Measurements from ENCODE around the gene PAX5. TPM values are rescaled to one million over a fixed set of nuclear protein-coding genes. Genes with fewer than 3 reads are reported as not detected.

Gene PAX5
- total and polyA plus RNA-seq, 2 of the 13 experiments (the other 11 are each of a cell fraction or from before 2014, with no cell fraction given) = not detected

DNA sequence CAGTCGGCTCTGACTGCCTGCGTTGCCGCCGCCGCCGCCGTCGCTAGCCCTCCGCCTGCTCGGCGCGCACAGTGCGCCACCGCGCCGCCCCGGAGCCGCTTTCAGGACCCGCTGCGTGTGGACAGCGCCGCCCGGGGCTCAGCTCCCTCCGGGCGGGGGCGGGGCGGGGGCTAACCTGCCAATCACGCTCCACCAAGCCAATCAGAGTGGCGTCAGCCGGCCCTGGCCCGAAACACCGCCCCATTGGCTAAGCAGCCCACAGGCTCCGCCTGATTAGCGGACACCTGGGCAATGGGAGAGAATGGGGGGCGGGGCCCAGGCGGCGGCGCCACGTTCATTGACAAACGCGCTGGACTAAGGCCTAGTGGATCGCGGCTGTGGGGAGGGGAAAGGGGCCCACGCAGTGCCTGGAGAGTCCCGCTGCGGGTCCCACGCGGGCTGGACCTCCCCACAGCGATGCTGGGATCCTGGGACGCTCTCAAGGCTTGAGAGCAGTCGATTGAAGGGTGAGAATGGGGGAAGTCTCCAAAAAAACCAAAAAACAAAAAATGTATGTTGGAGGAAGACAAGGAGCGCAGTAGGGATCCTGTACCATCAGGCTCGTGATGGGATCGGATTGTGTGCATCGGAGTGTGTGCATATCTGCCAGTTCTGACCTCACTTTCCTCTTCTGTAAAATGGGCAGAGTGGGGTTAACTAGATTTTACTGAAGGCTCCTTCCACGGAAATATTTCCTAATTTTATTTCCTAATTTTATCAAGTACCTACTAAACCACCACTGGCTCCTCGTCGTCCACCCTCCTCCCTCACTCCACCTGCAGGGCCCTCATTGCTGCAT, 6.3 kb downstream of the PAX5 start (continued):
- TF ChIP-seq FOXC1 (CRISPR knock-in tag; IDR thresholded peaks at IDR 0.05; ENCODE audit: borderline replicate concordance) = peak; percentile 97
- no peak for TF ChIP-seq SRSF9 (IDR thresholded peaks at IDR 0.05; ENCODE audit: borderline replicate concordance, insufficient read depth, low read depth, low read length, poor library complexity, severe bottlenecking)
- TF ChIP-seq ZNF773 (CRISPR knock-in tag; IDR thresholded peaks at IDR 0.05; ENCODE audit: borderline replicate concordance) = peak; percentile 99
- peak; percentile 94; the same call in 1 of the 2 replicates for TF ChIP-seq ARID4A (CRISPR knock-in tag; IDR thresholded peaks at IDR 0.05; ENCODE audit: borderline replicate concordance)
- TF ChIP-seq EED (CRISPR knock-in tag; IDR thresholded peaks at IDR 0.05) = peak; percentile 98
- TF ChIP-seq LCORL (IDR thresholded peaks at IDR 0.05) = no peak
- peak; percentile 50; the same call in 1 of the 2 replicates for TF ChIP-seq LCORL (CRISPR knock-in tag; IDR thresholded peaks at IDR 0.05)
- no peak for TF ChIP-seq ADNP (CRISPR knock-in tag; IDR thresholded peaks at IDR 0.05)
- TF ChIP-seq, protein P1, sequence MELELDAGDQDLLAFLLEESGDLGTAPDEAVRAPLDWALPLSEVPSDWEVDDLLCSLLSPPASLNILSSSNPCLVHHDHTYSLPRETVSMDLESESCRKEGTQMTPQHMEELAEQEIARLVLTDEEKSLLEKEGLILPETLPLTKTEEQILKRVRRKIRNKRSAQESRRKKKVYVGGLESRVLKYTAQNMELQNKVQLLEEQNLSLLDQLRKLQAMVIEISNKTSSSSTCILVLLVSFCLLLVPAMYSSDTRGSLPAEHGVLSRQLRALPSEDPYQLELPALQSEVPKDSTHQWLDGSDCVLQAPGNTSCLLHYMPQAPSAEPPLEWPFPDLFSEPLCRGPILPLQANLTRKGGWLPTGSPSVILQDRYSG (CRISPR knock-in tag; IDR thresholded peaks at IDR 0.05) = peak; percentile 98
- TF ChIP-seq NAIF1 (CRISPR knock-in tag; IDR thresholded peaks at IDR 0.05; ENCODE audit: borderline replicate concordance) = peak; percentile 21; the same call in 1 of the 2 replicates
- peak; percentile 78; the same call in 1 of the 2 replicates for TF ChIP-seq ZNF549 (CRISPR knock-in tag; IDR thresholded peaks at IDR 0.05)
- TF ChIP-seq ZNF296 (CRISPR knock-in tag; conservative IDR thresholded peaks at IDR 0.05) = no peak; the same call in 1 of the 2 replicates
- 0 out of 2 replicates have a peak, but pooled peaks have one; percentile 97 for TF ChIP-seq FOXO4 (CRISPR knock-in tag; conservative IDR thresholded peaks at IDR 0.05)
- TF ChIP-seq ZXDC (CRISPR knock-in tag; IDR thresholded peaks at IDR 0.05) = peak; percentile 93
- peak; percentile 98 for TF ChIP-seq ZNF766 (CRISPR knock-in tag; IDR thresholded peaks at IDR 0.05; ENCODE audit: borderline replicate concordance)
- TF ChIP-seq, protein P2, sequence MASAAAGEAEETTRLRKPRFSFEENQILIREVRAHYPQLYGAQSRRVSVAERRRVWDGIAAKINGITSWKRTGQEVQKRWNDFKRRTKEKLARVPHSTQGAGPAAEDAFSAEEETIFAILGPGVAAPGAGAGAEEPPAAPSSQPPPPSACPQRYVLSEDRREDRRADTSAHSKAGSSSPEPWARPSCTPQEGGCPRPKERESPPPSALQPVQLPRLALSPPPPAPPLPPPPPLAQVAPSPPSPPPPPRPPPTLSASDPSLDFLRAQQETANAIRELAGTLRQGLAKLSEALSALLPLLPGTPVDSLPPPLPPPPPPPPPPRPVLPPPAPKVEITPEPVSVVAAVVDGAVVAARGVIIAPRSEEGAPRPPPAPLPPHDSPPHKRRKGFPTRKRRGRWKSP (CRISPR knock-in tag; IDR thresholded peaks at IDR 0.05) = peak; percentile 99
- TF ChIP-seq KDM2A (CRISPR knock-in tag; IDR thresholded peaks at IDR 0.05; ENCODE audit: borderline replicate concordance, low read depth) = peak; percentile 91
- peak; percentile 63 for TF ChIP-seq RAD21 (CRISPR knock-in tag; IDR thresholded peaks at IDR 0.05)

Measured in HepG2 (cell line).